Suprapubic skin (tissue), 4 donors: Measurements from ENCODE around the gene PLA2G10.

Source experiments
- CTCF ChIP-seq, 2 donors: fragments of 200-600 bp in 1 of 2; fragments of 450-650 bp in 1 of 2; sonication (generic) in 1 of 2; IDR thresholded peaks; one replicate each; pipeline ENCODE4 v1.5.1; 2016 to 2019; ENCODE audit warnings: antibody characterized with exemption in 2 of 2, mild to moderate bottlenecking in 1 of 2, moderate library complexity in 1 of 2
- POLR2A ChIP-seq, 2 donors: fragments of 450-650 bp; IDR thresholded peaks; one replicate each; pipeline ENCODE4 v1.6.1; 2017; ENCODE audit warnings: antibody characterized with exemption in 2 of 2, mild to moderate bottlenecking in 2 of 2, moderate library complexity in 2 of 2
- POLR2AphosphoS5 ChIP-seq, 3 donors: sonication (generic); formaldehyde crosslinking; IDR thresholded peaks; one replicate each; pipeline ENCODE4 v1.6.1; 2017; ENCODE audit warnings: antibody characterized with exemption in 3 of 3

GRCh38 chr16:14629612-14629918 lies 64.5 kb downstream of the PLA2G10 start:
- no peak for TF ChIP-seq CTCF (IDR thresholded peaks at IDR 0.05)
- no peak for TF ChIP-seq POLR2AphosphoS5 (IDR thresholded peaks at IDR 0.05)
- TF ChIP-seq POLR2A (IDR thresholded peaks at IDR 0.05), result no peak
